GM19372 (cell line): ENCODE measurements around the gene LRRC3.

Source experiments
- ATAC-seq: cut with Tn5 transposase; IDR thresholded peaks from one replicate; pipeline ENCODE4 v1.9.1; 2021; ENCODE audit warnings: mild to moderate bottlenecking, low read depth, moderate library complexity; ENCODE audit not compliant: unreplicated experiment

LRRC3 gene

DNA sequence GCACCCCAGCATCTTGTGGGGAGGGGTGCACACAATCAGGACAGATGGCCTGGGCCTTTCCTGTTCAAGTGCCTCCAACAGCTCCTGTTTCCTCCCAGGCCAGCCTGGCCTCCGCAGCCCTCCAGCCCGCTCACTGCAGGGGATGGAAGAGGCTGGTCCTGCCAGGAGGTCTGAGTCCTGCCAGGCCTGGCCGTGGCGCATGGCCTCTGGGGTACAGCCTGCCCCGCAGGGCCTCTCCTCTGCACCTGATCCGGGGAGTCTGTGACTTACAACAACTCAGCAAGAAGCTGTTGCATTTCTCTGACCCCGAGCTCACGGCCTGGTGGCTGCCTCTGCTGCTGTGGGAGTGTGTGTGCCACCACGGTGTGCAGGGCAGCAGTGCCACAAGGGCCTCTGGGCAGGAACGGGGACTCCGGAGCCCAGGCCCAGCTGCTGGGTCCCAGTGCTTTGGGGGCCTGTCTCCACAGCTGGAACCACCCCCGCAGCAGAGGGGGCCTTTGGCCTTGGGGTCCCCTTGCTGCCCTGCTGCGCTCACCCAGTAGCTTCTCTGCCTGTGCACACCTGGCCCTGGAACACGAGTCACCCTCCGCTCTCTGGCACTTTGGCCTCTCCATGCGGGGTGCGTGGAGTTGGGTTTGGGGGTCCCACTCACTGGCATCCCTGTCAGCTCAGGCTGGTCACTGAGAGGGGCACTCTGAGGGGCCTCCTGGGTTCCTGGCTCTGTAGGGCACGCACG is 17.4 kb upstream of the LRRC3 start:
- no peak for ATAC-seq

DNA sequence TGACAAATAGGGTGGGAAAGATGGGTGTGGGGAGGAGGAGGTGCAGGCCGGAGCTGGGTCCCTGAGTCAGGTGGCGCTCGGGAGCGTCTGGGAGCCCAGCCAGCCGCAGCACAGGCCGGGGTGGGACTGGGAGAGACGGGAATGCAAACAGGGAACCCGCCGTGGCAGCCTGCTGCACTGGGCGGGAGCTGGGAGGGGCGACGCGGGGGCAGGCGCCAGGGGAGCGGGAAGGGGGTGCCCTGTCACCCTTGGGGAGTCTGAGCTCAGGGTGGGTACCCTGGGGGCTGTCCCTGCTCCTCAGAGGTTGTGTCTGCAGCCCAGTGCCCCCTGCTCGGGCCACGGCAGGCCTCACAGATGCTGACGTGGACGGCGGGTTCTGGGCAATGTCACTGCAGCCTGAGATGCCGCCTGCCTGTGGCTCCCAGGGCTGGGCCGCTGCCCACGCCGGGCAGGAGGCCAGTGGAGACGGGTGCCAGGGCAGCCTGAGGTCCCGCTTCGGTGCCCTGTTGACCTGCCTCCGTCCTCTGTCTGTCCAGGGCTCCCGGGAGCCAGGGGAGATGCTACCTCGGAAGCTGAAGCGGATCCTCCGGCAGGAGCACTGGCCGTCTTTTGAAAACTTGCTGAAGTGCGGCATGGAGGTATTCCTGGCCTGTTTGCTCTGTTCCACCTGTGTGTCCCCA is 16.6 kb upstream of the LRRC3 start:
- ATAC-seq, result no peak

DNA sequence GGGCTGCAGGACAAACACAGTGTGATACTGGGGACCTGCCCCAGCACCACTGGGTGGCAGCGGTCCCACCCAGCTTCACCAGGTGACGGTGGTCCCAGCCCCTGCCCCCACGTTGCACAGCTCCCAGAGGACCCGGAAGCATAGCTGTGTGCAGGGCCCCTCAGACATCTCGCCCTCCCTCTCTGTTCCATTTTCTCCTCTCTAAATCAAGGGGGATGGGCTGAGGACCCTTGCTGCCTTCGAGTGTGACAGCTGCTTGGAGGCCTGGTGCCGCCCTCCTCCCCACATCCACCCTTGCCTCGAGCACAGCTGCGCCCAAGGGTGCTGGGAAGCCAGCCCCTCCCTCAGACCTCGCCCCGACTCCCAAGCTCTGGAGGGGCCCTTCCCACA is 16.1 kb upstream of the LRRC3 start:
- no peak for ATAC-seq

DNA sequence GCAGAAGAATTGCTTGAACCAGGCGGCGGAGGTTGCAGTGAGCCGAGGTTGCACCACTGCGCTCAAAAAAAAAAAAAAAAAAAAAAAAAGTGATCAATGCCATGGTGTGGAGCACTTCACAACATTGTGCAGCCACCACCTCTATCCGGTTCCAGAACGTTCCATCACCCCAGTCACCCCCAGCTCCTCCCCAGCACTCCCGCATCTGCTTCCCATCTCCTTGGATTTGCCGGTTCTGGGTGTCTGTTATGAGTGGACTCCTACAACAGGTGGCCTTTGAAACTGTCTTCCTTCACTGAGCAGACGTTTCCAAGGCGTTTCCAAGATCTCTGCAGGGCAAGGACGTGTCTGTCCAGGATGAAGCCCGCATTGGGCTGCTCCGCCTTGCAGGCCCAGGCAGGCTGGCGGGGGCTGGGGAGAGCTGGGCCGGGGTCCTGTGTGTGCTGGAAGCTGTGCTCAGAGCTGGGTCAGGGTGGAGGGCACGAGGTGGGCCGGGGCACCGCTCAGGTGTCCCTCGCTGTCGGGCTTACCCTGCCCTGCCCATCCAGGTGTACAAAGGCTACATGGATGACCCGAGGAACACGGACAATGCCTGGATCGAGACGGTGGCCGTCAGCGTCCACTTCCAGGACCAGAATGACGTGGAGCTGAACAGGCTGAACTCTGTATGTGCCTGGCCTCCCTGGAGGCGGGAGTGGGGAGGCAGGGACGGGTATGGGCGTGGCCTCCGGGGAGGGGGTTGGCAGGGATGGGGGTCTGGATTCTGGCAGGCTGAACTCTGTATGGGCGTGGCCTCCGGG is 14.9 kb upstream of the LRRC3 start:
- no peak for ATAC-seq

DNA sequence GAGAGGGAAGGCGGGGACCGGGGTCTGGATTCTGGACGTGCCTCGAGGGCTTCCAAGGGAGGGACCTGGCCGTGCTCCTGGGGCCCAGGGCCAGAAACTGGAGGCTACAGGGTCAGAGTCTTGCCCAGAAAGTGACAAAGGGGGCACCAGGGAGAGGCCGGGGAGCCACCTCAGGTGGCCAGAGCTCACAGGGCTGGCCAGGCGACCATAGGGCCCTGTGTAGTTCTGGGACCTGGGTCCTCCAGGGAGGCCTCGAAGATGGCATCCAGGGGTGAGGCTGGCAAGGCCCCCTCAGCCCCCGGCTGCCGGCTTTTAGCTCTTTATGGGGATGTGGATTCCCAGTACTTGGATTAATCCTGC is 14.3 kb upstream of the LRRC3 start:
- ATAC-seq, result no peak

DNA sequence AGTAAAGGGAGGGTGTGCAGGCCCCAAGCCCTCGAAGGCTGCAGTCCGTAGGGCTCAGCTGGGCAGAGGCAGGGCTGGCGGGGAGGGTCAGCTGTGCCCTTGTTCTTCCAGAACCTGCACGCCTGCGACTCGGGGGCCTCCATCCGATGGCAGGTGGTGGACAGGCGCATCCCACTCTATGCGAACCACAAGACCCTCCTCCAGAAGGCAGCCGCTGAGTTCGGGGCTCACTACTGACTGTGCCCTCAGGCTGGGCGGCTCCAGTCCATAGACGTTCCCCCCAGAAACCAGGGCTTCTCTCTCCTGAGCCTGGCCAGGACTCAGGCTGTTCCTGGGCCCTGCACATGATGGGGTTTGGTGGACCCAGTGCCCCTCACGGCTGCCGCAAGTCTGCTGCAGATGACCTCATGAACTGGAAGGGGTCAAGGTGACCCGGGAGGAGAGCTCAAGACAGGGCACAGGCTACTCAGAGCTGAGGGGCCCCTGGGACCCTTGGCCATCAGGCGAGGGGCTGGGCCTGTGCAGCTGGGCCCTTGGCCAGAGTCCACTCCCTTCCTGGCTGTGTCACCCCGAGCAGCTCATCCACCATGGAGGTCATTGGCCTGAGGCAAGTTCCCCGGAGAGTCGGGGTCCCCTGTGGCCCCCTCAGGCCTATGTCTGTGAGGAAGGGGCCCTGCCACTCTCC is 13.6 kb upstream of the LRRC3 start:
- ATAC-seq, result no peak

DNA sequence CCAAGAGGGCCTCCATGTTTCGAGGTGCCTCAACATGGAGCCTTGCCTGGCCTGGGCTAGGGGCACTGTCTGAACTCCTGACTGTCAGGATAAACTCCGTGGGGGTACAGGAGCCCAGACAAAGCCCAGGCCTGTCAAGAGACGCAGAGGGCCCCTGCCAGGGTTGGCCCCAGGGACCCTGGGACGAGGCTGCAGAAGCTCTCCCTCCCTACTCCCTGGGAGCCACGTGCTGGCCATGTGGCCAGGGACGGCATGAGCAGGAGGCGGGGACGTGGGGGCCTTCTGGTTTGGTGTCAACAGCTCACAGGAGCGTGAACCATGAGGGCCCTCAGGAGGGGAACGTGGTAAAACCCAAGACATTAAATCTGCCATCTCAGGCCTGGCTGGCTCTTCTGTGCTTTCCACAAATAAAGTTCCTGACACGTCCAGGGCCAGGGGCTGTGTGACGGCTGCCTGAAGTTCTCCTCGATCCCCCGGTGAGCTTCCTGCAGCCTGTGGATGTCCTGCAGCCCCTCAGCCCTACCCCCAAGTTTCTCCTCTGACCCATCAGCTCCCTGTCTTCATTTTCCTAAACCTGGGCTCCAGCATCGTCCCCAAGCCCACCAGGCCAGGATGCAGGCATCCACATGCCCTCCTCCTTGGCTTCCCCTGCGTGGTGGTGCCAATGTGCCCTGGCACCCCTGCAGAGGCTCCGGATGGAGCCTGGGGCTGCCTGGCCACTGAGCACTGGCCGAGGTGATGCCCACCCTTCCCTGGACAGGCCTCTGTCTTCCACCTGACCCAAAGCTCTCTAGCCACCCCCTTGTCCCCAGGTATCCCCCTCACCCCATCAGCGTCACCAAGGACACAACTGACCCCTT is 12.8 kb upstream of the LRRC3 start:
- no peak for ATAC-seq

DNA sequence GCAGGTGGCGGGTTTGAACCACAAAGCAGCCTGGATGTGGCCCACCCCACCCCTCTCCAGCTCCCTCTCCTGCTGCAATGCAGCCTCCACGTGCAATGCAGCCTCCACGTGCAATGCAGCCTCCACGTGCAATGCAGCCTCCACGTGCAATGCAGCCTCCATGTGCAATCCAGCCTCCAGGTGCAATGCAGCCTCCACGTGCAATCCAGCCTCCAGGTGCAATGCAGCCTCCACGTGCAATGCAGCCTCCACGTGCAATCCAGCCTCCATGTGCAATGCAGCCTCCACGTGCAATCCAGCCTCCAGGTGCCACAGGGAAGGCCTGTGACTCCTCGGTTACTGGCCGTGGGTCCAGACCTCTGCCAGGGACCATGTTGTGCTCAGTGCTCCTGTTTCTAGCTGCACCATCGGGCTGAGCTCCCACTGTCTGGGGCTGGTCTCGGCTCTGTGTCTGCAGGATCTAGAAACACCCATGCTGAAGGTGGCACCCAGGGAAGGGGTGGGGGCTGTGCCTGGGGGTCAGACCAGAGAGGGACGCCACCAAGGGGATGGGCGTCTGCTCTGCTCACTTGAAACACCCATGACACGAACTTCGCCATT is 11.9 kb upstream of the LRRC3 start:
- no peak for ATAC-seq

DNA sequence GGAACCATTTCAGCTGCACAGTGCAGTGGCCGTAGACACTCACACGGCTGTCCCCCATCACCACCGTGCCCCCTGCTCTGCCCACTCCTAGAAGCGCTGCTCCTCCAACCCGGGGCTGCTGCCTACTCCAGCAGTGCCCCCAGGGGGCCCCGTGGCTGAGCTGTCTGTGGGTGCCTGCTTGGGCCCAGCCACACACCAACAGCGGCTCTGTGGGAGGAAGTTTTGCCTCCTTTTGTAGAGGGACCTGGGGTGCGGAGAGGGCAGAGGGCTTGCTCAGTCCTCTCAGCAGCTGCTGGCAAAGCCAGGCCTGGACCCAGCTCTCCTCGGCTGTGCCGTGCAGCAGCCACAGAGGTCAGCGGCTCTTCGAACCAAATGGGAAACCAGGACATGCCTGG is 11.4 kb upstream of the LRRC3 start:
- no peak for ATAC-seq

DNA sequence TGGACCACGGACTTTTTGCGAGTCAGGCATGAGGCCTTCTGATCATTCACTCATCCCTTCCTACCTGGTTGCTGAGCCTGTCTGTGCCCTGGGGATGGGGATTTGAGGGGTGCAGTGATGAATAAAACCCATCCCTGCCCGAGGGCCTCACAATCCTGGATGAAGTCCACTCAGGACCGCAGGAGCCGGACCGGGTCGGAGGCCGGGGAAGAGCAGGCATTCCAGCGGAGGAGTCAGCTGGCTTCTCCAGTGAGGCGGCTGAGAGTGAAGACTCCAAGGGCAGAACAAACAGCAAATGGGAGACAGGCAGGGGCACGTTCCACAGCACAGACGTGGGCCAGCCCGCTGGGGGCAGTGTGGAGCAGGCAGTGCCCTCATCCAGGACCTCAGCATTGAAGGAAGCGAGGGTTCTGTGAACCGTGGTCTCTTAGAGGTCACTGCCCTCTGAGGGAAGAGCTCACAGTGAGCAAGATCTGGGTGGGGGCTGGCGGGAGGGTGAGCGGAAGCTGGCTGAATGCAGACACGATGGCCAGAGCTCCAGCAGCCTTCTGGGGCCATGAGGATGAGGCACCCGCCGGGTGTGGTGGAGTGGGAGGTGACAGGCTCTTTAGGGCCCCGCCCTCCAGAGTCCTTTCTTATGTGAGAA is 10.9 kb upstream of the LRRC3 start:
- ATAC-seq, result no peak

DNA sequence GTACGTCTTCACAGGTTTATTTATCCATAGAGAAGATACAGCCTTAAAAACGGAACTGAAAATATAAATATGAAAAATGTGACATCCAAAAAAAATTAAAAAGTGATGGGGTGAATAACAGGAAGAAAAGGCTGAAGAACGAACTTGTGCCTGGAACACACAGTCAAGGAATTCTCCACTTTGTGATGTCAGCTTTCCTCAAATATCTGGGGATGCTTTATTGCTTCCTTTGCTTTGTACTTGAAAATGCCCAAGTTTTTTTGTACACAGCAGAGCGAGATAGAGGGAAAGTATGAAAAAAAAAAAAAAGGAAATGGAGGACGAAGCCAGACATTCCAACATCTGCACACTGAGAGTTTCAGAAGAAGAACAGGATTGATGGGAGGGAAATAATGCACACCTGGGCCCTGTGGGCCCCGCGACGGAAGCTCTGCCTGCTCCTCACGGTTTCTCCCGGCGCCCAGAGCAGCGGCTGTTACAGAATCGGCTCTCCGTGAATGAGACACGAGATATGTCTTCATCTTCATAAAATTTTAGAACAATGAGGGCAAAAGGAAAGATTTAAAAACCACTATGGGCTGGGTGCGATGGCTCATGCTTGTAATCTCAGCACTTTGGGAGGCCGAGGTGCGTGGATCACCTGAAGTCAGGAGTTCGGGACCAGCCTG is 10.0 kb upstream of the LRRC3 start:
- ATAC-seq, result no peak

DNA sequence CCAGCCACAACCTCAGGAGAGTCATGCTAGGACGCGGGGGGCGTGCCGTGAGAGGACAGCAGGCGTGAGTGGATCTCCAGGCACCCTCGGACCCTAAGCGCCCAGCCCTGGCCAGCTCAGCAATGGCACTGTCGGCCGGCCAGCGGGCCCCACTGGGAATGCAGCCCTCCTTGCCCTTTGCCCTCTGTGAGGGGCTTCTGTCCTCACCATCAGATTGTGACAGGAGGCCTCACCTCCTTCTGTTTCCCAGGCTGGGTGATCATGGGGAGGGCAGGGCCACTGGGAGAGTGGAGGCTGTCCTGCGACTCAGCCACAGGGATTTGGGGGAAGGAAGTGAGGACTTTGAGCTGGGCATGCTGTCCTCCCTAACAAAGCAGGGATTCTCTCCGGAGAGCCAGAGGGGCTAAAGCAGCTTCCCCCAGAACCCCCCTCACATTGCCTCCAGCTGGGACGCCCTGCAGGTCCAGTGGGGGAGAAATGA is 6.6 kb upstream of the LRRC3 start:
- ATAC-seq, result no peak

DNA sequence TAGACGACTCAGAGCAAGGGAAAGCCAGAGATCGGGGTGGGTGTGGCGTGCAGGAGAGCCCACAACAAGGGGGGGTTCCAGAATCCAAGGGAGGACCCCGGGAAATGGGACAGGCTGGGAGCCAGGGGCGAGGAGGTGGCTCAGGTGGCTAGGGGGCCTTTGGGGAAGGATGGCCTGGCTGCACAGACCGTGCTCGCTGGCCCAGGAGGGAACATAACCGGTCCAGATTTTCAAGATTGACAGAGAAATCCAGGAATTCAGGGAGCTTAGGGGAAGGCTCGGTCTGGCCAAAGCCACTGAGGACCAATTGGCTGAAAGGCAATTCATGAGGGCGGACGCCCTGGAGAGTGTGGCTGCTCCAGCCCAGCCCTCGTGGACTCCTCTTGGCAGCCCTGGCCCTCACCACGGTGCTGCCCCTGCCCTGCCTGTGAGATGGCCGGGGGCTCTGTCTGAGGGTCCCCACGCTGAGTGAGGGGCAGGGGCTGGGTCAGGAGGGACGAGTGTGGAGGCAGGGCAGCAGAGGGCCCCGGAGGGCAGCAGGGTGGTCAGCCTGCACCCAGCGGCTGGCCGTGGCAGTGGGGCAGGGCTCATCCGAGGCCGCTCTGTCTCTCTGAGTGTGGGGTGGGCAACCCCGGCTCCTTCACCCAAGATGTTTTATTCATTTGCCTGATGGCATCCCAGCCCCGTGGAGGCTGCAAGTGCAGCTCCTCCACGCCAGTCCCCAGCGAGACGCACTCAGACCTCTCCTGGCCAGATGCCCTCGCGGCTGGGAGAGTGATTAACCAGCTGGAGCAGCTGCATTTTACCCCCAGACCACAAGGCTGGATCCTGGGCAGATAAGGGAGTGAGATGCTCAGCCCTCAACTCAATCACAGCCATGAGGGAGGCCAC is 5.6 kb upstream of the LRRC3 start:
- ATAC-seq, result no peak

DNA sequence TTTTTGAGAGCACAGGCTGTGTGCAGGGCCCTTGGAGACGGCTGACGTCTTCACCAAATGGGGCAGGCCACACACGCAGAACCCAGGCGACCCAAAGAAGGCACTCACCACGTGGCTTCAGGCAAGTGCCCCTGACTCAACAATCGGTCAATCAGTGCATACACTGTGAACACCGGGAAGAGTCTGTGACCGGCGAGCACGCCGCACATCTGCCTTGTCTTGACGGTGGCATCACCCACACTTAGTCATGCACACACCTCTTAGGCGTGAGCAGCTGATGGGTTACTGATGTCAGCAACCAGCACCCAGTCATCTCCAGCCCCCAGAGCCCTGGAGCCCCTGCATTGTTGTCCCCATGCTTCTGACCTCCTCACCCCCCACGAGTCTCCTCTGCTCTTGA is 4.9 kb upstream of the LRRC3 start:
- ATAC-seq, result no peak

DNA sequence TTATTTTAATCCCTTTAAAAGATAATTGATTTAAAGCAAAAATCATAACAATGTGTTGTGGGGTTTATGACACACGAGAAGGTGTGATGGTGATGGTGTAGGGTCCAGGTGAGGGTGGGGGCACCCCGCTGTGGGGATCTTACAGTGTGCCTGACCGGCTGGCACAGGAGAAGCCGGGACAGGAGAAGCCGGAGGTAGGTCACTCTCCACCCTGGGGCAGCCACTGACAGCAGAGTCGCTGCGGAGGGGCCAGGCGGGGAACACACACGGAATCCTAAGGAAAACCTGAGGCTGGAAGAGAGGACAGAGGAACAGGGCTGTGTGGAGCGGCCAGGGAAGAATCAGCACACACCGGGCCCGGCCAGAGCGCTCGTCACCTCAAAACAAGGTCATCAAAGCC is 4.3 kb upstream of the LRRC3 start:
- ATAC-seq, result no peak

DNA sequence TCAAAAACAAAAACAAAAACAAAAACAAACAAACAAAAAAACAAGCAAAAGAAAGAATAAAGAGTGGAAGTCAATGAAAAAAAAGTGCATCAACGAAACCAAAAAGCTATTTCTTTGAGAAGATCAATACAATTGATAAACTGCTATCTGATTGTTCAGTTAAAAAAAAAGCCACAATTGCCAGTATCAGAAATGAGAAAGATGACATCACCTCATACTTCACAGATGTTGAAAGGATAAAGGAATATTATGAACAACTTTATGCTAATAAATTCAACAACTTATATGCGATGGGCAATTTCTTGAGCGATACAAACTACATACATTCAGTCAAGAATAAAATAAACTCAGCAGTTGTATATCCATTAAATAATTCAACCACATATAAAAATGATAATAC is 2.2 kb upstream of the LRRC3 start:
- no peak for ATAC-seq

DNA sequence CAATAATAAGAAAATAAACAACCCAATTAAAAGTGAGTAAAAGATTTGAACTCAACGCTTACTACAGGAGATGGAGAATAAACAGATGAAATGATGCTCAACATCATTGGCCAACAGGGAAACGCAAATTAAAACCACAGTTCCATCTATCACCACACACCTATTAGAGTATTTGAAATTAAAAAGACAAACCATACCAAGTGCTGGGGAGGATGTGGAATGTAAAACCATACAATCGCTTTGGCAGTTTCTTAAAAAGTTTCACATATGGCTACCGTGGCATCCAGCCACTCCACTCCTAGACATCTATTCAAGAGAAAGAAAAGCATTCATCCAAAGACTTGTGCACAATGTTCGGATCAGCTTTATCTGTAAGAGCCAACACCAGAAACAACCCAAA is 1.3 kb upstream of the LRRC3 start:
- ATAC-seq, result no peak
